Adipose tissue (tissue), 3 donors: Measurements from ENCODE around the gene CDK17. TPM values are rescaled to one million over a fixed set of nuclear protein-coding genes. Genes with fewer than 3 reads are reported as not detected.
"Not testable (repeated sequence)": the region's sequence is repeated elsewhere in the genome, so short reads cannot be mapped to it uniquely, and the experiment has no call there.

ENCODE experiments used
- H3K27ac ChIP-seq: one replicate; pipeline ENCODE4 v1.5.1; 2013; ENCODE audit warnings: low read depth, low read length
- WGBS, 3 donors: extraction: QIAGEN DNeasy Blood & Tissue Kit; methylation state at CpG; one replicate each; pipeline ENCODE4 v1.1.7; 2013; 5-methylcytosine and 5-hydroxymethylcytosine counted together
- polyA plus RNA-seq, 3 donors: library from polyadenylated mRNA; stranded (reverse); fragments of 200-250 nt; gene quantifications; one replicate each; pipeline ENCODE4 v1.2.3, GENCODE V29; 2013
- donor health status: healthy with polysubstance abuse.
- donor health status: Bipolar disorder and iron deficiency.
- donor health status: healthy.

Gene CDK17
- polyA plus RNA-seq, 3 donors, result 3.8 to 20.4 (median 12.1) TPM

DNA sequence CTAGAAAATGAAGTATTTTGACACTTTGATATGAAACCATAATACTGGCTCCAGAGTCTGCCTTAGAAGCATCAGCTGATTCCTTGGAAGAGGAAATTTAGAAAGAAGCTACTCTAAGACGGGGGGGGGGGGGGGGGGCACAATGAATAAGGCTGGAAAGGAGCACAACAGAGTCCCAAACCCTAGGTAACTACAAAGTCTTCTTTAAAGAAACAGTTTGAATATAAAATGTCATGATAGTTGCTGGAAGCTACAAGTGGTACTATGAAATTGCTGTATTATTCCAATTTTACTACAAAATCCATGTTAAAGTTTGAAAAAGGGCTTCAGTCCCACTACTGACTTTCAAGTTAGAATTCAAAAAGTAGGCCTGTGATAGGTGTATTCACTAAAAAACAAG is 31.6 kb downstream of the CDK17 start:
- 8 to 24% methylated on average over 1 of the region's 1 CpG; no CpG with 5 or more reads in 1 of the 3 donors for WGBS, 3 donors
- no peak overlapping the region for H3K27ac ChIP-seq

DNA sequence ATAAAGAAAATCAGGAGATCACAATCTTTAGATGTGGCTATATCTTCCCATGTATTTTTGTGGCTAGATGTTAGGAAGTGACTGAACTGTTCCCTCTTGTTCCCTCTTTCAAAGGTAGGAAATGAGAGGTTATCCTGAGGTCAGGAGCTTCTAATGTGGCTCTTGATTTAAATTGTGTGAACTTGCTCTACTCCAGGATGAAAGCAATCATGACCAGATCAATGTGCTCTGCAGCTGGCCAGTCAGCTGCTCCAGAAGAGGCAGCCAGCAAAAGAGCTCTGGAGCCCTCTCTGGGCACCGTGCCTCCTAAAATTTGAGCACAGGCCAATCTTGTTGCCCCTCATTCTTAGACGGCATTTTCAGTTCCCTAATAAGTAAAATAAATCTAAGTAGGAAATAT is 32.0 kb downstream of the CDK17 start:
- 11 to 25% (median 16%) methylated on average over 2 of the region's 2 CpGs for WGBS, 3 donors
- H3K27ac ChIP-seq, result no peak overlapping the region

DNA sequence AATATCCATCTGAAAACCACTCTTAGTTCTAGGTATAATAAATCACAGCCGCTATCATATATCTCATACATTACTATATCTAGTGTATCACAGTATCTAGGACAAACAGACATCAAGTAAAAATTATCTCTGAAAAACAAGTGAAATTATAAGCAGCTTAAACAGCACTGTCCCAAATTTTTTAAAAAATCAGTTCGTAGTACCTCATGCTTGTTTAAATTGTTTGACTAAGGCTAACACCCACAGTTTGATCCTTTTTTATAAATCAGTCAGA is 33.9 kb downstream of the CDK17 start:
- H3K27ac ChIP-seq, result no peak overlapping the region
- WGBS, 3 donors, result 92 to 95% (median 94%) methylated on average over 2 of the region's 2 CpGs

DNA sequence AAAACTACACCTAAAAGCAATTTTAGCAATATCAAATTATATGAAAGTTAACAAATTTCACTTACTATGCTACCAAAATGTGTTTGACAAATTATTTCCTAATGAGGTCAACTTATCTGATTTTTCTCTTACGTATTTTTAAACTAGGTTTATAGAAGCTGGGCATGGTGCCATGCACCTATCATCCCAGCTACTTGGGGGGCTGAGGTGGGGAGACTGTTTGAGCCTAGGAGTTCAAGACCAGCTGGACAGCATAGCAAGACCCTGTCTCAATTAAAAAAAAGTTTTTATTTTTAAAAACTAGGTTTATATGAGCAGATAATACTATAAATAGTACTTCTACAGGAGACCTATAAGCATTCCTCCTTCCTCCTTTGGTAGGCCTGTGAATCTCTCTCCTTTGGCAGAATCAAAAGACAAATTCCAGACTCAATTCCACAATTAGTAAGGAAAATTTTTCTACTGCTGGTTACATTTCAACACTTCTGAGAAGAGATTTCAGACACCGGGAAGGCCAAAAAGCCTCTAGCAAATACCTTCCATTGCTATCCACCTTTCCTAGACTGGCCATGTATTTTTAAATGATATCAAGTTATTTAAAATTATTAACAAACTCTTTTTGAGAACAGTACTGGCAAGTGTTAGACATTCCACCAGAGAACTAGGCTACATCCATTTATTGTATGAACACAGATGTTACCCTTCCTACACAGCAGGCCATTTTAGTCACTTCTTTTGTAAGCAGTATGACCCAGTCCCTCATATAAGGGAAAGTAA is 34.4 kb downstream of the CDK17 start:
- WGBS, 3 donors, result 49 to 69% (median 58%) methylated on average over 2 of the region's 2 CpGs

DNA sequence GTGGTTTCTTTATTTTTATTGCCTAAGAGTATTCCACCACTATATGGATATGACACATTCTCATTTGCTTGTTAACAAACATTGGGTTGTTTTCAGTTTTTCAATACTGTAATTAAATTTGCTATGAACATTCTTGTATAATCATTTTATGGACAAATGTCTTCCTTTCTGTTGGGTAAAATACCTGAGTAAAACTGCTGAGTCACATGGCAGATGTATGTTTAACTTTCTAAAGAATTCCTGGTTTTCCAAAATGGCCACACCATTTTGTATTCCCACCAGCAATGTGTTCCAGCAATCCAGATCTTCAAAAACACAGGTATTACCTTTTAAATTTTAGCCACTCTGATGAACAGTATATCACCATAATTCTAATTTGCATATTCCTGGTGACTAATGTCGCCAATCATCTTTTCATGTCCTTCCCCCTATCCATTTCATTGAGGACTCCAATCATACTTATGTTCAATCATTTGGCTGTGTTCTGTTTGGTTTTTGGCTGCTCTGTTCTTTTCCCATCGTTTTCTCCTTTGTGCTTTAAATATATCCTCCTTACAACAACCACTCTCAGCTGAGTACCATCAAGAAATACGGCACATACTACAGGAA is 36.0 kb downstream of the CDK17 start:
- 77 to 88% (median 87%) methylated on average over 3 of the region's 3 CpGs for WGBS, 3 donors
- H3K27ac ChIP-seq, result no peak overlapping the region

More for the DNA sequence above, 34.4 kb downstream of the CDK17 start:
- H3K27ac ChIP-seq, result no peak overlapping the region

DNA sequence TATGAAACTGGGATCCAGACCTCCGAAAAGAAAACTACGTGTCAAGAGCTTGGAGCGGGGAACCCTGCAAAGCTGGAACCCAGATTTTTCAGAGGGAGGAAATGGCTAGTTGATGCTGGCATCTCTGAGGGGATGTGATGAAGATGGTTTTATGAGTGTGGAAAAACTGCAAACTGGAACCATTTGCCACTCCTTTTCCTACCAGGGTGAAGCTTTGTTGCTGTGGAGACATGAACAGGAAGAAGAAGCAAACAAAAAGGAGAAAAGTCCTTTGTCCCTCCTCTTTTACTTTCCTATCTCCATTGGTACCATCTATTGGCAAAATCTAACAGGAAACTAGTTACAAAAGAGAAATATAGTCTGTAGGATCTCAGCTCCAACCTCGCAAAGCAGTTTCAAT is 39.2 kb downstream of the CDK17 start:
- H3K27ac ChIP-seq, result no peak overlapping the region
- 61 to 90% (median 72%) methylated on average over 4 of the region's 4 CpGs for WGBS, 3 donors

DNA sequence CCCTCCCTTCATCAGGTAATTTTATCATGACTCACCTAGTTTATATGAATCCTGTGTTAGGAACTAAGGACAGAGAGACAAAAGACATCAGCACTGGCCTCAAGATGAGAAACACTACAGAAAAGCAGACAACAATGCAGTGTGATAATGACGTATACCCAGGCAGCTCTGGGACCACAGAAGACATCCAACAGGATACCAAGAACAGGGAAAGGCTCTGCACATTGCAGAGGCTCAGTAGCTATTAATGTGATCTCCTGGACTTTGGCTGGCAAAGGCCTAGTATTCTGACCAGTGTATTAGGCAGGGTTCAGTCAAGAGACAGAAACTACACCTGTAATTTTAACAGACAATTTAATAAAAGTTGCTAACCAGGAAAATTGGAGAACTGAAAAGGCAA is 39.7 kb downstream of the CDK17 start:
- 69 to 82% (median 77%) methylated on average over 1 of the region's 1 CpG for WGBS, 3 donors

DNA sequence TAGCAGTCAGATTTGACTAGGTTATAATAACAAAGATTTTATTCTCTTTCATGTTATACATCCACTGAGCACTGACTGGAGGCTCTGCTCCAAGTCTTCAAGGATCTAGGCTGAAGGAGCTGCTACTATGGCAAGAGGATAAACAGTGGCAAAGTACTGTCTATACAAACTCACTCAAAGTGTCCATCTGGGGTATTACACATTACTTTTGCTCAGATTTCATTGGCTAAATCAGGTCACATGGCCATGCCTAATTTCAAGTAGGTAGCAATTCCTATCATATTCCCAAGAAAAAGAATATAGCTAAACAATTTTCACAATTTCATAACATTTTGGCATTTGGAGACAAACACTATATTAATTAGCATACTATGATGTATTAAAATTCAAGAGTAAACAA is 40.9 kb downstream of the CDK17 start:
- H3K27ac ChIP-seq, result no peak overlapping the region

More for the DNA sequence above, 39.7 kb downstream of the CDK17 start:
- H3K27ac ChIP-seq, result no peak overlapping the region

DNA sequence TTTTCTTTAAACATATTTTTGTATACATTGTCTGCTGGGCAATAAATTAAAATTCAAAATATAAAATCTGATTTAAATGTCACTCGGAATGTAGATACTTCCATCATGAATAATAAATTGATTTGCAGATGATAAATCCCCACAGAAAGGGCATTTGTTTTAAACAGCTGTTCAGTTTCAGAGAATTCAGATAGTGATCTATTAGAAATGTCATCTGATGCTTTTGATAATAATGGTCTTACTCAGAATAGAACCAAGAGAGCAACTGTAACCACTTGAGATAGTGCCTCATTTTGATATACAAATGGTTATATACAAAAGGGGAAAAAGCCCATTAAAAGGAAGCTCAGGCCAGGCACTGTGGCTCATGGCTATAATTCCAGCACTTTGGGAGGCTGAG is 43.4 kb downstream of the CDK17 start:
- WGBS, 3 donors, result 93 to 98% (median 94%) methylated on average over 1 of the region's 1 CpG
- no peak overlapping the region for H3K27ac ChIP-seq

DNA sequence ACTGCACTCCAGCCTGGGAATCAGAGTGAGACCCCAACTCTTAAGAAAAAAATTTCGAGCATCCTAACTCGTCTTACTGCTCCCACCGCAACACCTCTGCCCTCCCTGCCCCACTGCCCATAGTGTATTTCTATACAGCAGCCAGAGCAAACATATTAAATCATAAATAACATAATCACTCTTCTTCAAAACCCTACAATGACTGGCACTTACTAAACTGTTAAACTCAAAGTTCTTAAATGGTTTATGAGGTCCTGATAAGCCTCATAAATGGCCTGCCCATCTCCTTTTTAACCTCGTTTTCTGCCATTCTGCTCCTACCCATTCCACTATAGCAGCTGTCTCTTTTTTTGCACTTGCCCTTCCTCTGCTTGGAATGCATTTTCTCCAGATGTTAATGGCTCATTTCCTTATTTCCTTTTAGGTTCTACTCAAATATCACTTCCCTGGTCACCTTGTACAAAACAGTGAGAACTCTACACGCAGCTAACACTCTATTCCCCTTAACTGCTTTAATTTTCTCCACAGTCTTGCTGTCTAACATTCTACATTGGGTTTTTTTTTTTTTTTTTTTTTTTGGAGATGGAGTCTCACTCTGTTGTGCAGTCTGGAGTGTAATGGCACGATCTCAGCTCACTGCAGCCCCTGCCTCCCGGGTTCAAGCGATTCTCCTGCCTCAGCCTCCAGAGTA is 45.2 kb downstream of the CDK17 start:
- no peak overlapping the region for H3K27ac ChIP-seq
- 88 to 91% (median 90%) methylated on average over 8 of the region's 8 CpGs for WGBS, 3 donors

DNA sequence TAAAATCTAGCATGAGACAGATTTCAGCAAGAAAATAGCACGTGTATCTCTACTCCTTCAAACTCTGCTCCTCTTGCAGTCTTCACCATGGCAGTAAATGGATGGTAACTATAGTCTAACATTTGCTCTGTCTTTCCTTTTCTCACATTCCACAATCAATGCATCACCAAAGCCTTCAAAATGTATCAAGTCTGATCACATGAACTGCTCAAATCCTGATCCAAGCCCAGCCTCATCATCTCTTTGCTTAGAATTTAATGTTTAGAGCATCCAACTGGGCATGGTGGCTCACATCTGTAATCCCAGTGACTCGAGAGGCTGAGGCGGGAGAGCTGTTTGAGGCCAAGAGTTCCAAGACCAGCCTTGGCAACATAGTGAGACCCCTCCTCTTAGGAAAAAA is 45.9 kb downstream of the CDK17 start:
- WGBS, 3 donors, result 82 to 85% (median 83%) methylated on average over 3 of the region's 3 CpGs
- no peak overlapping the region for H3K27ac ChIP-seq

DNA sequence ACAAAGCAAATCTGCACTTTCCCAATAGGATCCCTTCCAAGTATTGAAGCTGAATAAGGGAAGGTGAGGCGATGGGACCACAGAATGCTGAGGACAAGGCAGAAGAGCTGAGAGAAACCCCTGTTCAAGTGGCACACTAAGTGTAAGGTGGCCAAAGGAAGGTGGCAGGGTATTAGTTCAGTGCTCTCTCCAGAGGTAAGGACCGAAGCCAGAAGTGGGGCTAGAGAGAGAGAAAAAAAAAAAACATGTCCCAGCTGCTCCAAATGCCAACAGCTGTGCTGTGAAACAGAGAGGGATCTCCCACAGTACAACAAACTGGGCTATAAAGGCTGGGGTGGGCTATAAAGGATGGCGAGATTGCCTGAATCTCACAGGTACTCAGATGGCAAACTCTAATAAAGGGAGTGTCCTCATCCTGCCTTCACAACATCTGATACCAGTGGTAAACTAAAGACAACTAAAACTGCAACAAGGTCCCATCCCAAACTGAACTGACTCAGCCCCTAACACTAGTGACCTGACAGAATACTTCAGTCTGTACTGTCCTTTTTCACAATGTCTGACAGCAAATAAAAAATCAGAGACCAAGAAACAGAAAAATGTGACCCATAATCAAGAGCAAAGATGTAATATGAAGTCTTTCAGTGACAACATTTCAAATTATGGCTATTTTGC is 47.9 kb downstream of the CDK17 start:
- no peak overlapping the region for H3K27ac ChIP-seq
- 49 to 68% (median 50%) methylated on average over 3 of the region's 3 CpGs for WGBS, 3 donors

DNA sequence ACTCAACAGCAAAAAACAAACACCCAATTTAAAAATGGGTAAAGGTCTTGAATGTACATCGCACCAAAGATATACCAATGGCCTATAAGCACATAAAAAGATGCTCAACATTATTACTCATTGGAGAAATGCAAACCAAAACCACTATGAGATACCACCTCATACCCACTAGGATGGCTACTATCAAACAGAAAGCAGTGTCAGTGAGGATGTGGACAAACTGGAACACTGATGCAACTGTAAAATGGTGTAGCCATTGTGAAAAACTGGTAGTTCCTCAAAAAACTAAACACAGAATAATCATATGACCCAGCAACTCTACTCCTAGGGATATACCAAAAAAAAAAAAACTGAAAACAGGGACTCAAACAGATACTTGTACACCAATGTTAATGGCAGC is 49.3 kb downstream of the CDK17 start:
- no peak overlapping the region for H3K27ac ChIP-seq
- WGBS, 3 donors, result 92 to 97% (median 92%) methylated on average over 1 of the region's 1 CpG

DNA sequence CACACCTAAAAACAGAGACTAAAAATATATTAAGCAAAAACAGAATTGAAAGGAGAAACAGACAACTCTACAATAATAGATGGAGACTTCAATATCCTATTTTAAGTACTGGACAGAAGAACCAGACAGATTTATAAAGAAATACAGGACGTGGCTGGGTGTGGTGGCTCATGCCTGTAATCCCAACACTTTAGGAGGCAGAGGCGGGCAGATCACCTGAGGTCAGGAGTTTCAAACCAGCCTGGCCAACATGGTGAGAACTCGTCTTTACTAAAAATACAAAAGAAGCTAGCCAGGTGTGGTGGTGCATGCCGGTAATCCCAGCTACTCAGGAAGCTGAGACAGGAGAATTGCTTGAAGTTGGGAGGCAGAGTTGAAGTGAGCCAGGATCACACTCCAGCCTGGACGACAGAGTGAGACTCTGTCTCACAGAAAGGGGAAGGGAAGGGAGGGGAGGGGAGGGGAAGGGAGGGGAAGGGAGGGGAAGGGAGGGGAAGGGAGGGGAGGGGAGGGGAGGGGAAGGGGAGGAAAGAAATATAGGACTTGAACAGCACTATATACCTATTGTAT is 53.0 kb downstream of the CDK17 start:
- 24 to 61% (median 37%) methylated on average over 4 to 5 of the region's 5 CpGs for WGBS, 3 donors
- H3K27ac ChIP-seq, result no peak overlapping the region

DNA sequence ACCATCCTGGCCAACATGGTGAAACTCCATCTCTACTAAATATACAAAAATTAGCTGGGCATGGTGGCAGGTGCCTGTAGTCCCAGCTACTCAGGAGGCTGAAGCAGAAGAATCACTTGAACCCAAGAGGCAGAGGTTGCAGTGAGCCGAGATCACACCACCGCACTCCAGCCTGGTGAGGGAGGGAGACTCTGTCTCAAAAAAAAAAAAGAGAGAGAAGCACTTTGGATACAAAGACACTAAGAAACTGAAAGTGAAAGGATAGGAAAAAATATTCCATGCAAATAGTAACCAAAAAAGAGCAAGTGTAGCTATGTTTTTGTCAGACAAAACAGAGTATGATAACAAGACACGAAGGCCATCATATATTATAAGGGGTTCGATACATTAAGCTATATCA is 53.5 kb downstream of the CDK17 start:
- 23 to 64% (median 33%) methylated on average over 4 of the region's 4 CpGs for WGBS, 3 donors

DNA sequence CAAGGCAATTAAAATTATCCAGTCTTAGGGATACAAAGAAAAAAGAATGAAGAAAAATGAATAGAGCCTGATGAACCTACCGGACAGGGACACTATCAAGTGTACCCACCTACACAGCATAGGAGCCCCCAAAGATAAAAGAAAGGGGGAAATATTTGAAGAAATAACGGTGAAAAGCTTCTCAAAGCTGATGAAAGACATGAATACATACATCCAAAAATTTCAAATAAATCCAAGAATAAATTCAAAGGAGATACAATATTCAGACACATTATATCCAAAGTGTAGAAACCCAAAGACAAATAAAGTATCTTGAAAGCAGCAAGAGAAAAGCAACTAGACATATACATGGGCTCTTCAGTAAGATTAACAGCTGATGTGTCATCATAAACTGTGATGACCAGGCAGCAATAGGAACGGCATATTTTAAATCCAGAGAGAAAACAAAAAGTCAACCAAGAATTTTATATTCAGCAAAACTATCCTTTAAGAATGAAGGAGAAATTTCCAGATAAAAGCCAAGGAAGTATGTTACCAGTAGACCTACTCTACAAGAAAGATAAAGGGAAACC is 56.0 kb downstream of the CDK17 start:
- H3K27ac ChIP-seq, result no peak overlapping the region
- 77 to 99% (median 84%) methylated on average over 3 of the region's 3 CpGs for WGBS, 3 donors

More for the DNA sequence above, 53.5 kb downstream of the CDK17 start:
- not testable (repeated sequence) for H3K27ac ChIP-seq

DNA sequence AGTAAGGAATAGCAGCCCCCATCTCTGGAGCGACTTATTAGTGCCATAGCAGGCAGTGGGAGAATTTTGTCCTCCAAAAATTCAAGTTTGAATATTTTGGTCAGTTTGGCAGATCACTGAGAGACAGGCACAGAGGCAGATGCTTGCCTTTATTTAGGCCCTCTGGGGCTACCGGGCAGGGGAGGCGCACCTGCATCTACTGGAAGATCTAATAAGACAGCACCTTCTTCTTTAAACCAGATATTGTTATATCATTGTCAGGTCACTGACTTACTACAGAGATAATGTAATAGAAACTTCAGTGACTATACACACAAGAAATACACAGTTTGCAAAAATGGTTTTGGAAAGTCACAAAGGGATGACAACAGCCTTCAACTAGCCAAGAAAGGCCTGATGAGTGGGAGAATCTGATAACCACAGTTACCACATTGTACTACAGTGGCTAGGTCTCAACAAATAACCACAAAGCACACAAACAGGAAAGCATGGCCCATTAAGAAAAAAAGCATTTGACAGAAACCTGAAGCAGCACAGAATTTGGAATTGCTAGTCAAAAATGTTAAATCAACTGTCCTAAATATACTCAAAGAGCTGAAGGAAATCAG is 56.8 kb downstream of the CDK17 start:
- no peak overlapping the region for H3K27ac ChIP-seq
- WGBS, 3 donors, result 97 to 100% (median 97%) methylated on average over 3 of the region's 3 CpGs

DNA sequence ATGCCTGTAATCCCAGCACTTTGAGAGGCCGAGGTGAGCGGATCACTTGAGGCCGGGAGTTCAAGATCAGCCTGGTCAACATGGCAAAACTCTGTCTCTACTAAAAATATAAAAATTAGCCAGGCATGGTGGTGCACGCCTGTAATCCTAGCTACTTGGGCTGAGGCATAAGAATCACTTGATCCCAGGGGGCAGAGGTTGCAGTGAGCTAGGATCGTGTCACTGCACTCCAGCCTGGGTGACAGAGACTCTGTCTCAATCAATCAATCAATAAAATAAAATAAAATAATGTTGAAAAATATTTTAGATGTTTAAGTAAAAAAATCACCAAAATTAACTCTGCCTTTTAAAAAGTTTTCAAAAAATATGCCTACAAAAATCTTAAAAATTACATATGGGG is 60.6 kb downstream of the CDK17 start:
- WGBS, 3 donors, result 96 to 97% (median 97%) methylated on average over 5 of the region's 5 CpGs
- not testable (repeated sequence) for H3K27ac ChIP-seq
